ENCODE measurements around the gene SLC39A5. TPM values are rescaled to one million over a fixed set of nuclear protein-coding genes. Genes with fewer than 3 reads are reported as not detected.

SLC39A5 gene
- total RNA-seq, 2 donors from 2014 or later, result 158 to 163 TPM

- Histone ChIP-seq H3K27ac (no peak overlapping the region), H3K4me1 (no peaks in the 10 kb centered on the region), H3K36me3 (peaks cover 30% of the 10 kb centered on the region), H3K4me3 (no peak overlapping the region), H3K9ac (ENCODE audit: low read depth in 2 of 2, low read length in 2 of 2) (no peak overlapping the region), H3K9me3 (no peaks in the 10 kb centered on the region), H3K27me3 (no peaks in the 10 kb centered on the region)
- intact Hi-C loops (cut with DNase I), result no loop called here
- DNase-seq, result no peak
- no peak for TF ChIP-seq CTCF (IDR thresholded peaks at IDR 0.05)
These were observed 18.1 kb downstream of the SLC39A5 start for GRCh38 chr12:56247923-56248322.

- H3K9me3 ChIP-seq, result no peaks in the 10 kb centered on the region
- H3K36me3 ChIP-seq, result peaks cover 34% of the 10 kb centered on the region
- no peaks in the 10 kb centered on the region for H3K4me1 ChIP-seq
- H3K4me3 ChIP-seq, result no peak overlapping the region
- no peak overlapping the region for H3K27ac ChIP-seq
- H3K9ac ChIP-seq (ENCODE audit: low read depth in 2 of 2, low read length in 2 of 2), result no peak overlapping the region
- intact Hi-C loops (cut with DNase I), result no loop called here
- no peak for TF ChIP-seq CTCF (IDR thresholded peaks at IDR 0.05)
- DNase-seq, result no peak
- H3K27me3 ChIP-seq, result no peaks in the 10 kb centered on the region
These were observed 18.9 kb downstream of the SLC39A5 start for GRCh38 chr12:56248711-56249110.

GRCh38 chr12:56252649-56253048 lies 22.8 kb downstream of the SLC39A5 start:
- peaks cover 5% of the 10 kb centered on the region for H3K4me1 ChIP-seq
- no peaks in the 10 kb centered on the region for H3K9me3 ChIP-seq
- intact Hi-C loops (cut with DNase I), result no loop called here
- no peaks in the 10 kb centered on the region for H3K27me3 ChIP-seq
- no peak for TF ChIP-seq CTCF (IDR thresholded peaks at IDR 0.05)
- DNase-seq, result no peak
- peaks cover 18% of the 10 kb centered on the region for H3K36me3 ChIP-seq
- H3K4me3 ChIP-seq, result no peak overlapping the region
- no peak overlapping the region for H3K27ac ChIP-seq
- H3K9ac ChIP-seq (ENCODE audit: low read depth in 2 of 2, low read length in 2 of 2), result no peak overlapping the region

- no peak for DNase-seq
- H3K9me3 ChIP-seq, result no peaks in the 10 kb centered on the region
- no peaks in the 10 kb centered on the region for H3K27me3 ChIP-seq
- peaks cover 18% of the 10 kb centered on the region for H3K36me3 ChIP-seq
- intact Hi-C loops (cut with DNase I), result no loop called here
- no peak overlapping the region for H3K9ac ChIP-seq (ENCODE audit: low read depth in 2 of 2, low read length in 2 of 2)
- H3K4me1 ChIP-seq, result peaks cover 5% of the 10 kb centered on the region
- H3K4me3 ChIP-seq, result no peak overlapping the region
- TF ChIP-seq CTCF (IDR thresholded peaks at IDR 0.05), result no peak
- H3K27ac ChIP-seq, result no peak overlapping the region
These were observed 23.2 kb downstream of the SLC39A5 start for GRCh38 chr12:56253091-56253490.

- H3K27me3 ChIP-seq, result no peaks in the 10 kb centered on the region
- no peak for TF ChIP-seq CTCF (IDR thresholded peaks at IDR 0.05)
- DNase-seq, result no peak
- peaks cover 18% of the 10 kb centered on the region for H3K36me3 ChIP-seq
- no peak overlapping the region for H3K9ac ChIP-seq (ENCODE audit: low read depth in 2 of 2, low read length in 2 of 2)
- H3K4me1 ChIP-seq, result peaks cover 5% of the 10 kb centered on the region
- no peak overlapping the region for H3K27ac ChIP-seq
- no peak overlapping the region for H3K4me3 ChIP-seq
- intact Hi-C loops (cut with DNase I), result loop anchor here (5.0 kb wide), 1 partner anchor 33 kb away; the partner anchor contains the start of genes NABP2 and RNF41
- H3K9me3 ChIP-seq, result no peaks in the 10 kb centered on the region
These were observed 25.8 kb downstream of the SLC39A5 start for GRCh38 chr12:56255671-56256070.

Measured in colonic mucosa (tissue), 4 donors.